RWPE2 (cell line): ENCODE results near the gene CBFA2T3.

Experiments
- ATAC-seq: fragments of 200-7000 bp; cut with Tn5 transposase; 3 replicates; pipeline ENCODE4 v1.9.1; 2021; ENCODE audit warnings: low read depth
- DNase-seq: peaks from one replicate; pipeline ENCODE4 v3.0.0-alpha.2; 2020; ENCODE audit warnings: low spot score
- H3K27ac ChIP-seq: fragments of 450-650 bp; 2 replicates; pipeline ENCODE4 v1.5.1; 2017; ENCODE audit warnings: mild to moderate bottlenecking; ENCODE audit not compliant: poor library complexity, severe bottlenecking
- H3K27me3 ChIP-seq: fragments of 250-450 bp; sonication (Bioruptor Pico); 2 replicates; pipeline ENCODE4 v1.5.1; 2021; ENCODE audit warnings: mild to moderate bottlenecking, moderate library complexity; ENCODE audit not compliant: insufficient read depth, poor library complexity, severe bottlenecking
- H3K36me3 ChIP-seq: fragments of 250-450 bp; sonication (Bioruptor Pico); 2 replicates; pipeline ENCODE4 v1.5.1; 2020; ENCODE audit warnings: low read depth, mild to moderate bottlenecking, moderate library complexity
- H3K4me1 ChIP-seq: fragments of 250-450 bp; sonication (Bioruptor Pico); 2 replicates; pipeline ENCODE4 v1.5.1; 2021; ENCODE audit warnings: mild to moderate bottlenecking, moderate library complexity; ENCODE audit not compliant: insufficient read depth, poor library complexity, severe bottlenecking
- H3K4me3 ChIP-seq: fragments of 250-450 bp; sonication (Bioruptor Pico); 2 replicates; pipeline ENCODE4 v1.5.1; 2021; ENCODE audit warnings: mild to moderate bottlenecking, moderate library complexity; ENCODE audit not compliant: severe bottlenecking
- H3K9me3 ChIP-seq: fragments of 250-450 bp; sonication (Bioruptor Pico); 2 replicates; pipeline ENCODE4 v1.5.1; 2021; ENCODE audit warnings: mild to moderate bottlenecking, moderate library complexity; ENCODE audit not compliant: severe bottlenecking
- TF ChIP-seq, protein P1 (sequence below): fragments of 450-650 bp; IDR thresholded peaks from one replicate; pipeline ENCODE4 v1.5.1; 2017; ENCODE audit warnings: mild to moderate bottlenecking, moderate library complexity; ENCODE audit not compliant: poor library complexity, severe bottlenecking

CBFA2T3 gene

DNA sequence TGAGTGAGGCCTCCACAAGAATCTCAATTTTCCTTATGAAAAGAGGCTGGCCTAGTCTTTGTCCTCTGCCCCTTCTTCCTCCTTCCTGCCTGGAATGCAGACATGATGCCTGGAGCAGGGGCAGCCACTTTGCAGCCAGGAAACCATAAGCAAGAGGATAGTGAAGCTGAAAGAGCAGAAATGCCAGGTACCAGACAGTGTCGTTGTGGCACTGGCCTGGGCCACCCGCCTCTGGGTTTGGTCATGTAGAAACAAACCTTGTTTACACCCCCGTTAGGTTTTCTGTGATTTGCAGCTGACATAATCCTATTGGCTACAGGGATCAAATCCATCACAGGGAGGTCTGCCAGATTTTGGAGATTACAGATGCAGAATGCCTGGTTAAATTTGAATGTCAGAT, 16.5 kb downstream of the CBFA2T3 start:
- no peak for DNase-seq
- no peaks in the 10 kb centered on the region for H3K4me1 ChIP-seq
- H3K27me3 ChIP-seq: peaks cover 17% of the 10 kb centered on the region
- no peak overlapping the region for H3K4me3 ChIP-seq
- no peaks in the 10 kb centered on the region for H3K9me3 ChIP-seq
- TF ChIP-seq, protein P1, sequence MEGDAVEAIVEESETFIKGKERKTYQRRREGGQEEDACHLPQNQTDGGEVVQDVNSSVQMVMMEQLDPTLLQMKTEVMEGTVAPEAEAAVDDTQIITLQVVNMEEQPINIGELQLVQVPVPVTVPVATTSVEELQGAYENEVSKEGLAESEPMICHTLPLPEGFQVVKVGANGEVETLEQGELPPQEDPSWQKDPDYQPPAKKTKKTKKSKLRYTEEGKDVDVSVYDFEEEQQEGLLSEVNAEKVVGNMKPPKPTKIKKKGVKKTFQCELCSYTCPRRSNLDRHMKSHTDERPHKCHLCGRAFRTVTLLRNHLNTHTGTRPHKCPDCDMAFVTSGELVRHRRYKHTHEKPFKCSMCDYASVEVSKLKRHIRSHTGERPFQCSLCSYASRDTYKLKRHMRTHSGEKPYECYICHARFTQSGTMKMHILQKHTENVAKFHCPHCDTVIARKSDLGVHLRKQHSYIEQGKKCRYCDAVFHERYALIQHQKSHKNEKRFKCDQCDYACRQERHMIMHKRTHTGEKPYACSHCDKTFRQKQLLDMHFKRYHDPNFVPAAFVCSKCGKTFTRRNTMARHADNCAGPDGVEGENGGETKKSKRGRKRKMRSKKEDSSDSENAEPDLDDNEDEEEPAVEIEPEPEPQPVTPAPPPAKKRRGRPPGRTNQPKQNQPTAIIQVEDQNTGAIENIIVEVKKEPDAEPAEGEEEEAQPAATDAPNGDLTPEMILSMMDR: no peak
- H3K27ac ChIP-seq: no peak overlapping the region
- no peaks in the 10 kb centered on the region for H3K36me3 ChIP-seq
- no peak for ATAC-seq

GRCh38 chr16:88959022-88959421, 18.0 kb downstream of the CBFA2T3 start:
- no peaks in the 10 kb centered on the region for H3K9me3 ChIP-seq
- no peaks in the 10 kb centered on the region for H3K36me3 ChIP-seq
- ATAC-seq: no peak
- H3K4me3 ChIP-seq: no peak overlapping the region
- H3K27me3 ChIP-seq: peaks cover 11% of the 10 kb centered on the region
- no peaks in the 10 kb centered on the region for H3K4me1 ChIP-seq
- DNase-seq: no peak
- H3K27ac ChIP-seq: no peak overlapping the region
- TF ChIP-seq, protein P1: no peak

- H3K27me3 ChIP-seq: peaks cover 8% of the 10 kb centered on the region
- no peak for ATAC-seq
- TF ChIP-seq, protein P1: no peak
- H3K4me3 ChIP-seq: no peak overlapping the region
- no peaks in the 10 kb centered on the region for H3K4me1 ChIP-seq
- DNase-seq: no peak
- H3K36me3 ChIP-seq: no peaks in the 10 kb centered on the region
- H3K27ac ChIP-seq: no peak overlapping the region
- H3K9me3 ChIP-seq: no peaks in the 10 kb centered on the region
Observed at GRCh38 chr16:88957887-88958577, 19.0 kb downstream of the CBFA2T3 start.

DNA sequence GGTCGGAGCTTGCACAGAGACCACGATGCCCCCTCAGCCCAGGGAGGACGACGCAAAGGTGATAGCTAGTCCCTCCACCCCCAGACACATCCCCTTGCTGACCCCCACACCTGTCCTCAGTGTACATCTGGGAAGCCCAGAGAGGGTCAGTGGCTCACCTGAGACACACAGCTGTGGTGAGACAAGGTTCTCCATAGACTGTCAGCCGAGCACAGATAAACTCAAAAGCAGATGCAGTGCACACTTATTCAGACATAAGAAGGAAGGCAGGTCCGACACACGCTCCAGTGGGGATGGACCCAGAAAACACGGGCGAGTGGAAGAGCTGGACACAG, 19.6 kb downstream of the CBFA2T3 start:
- ATAC-seq: no peak
- H3K27me3 ChIP-seq: peaks cover 5% of the 10 kb centered on the region

More for the DNA sequence above, 19.6 kb downstream of the CBFA2T3 start:
- Histone ChIP-seq H3K4me1 (no peaks in the 10 kb centered on the region), H3K4me3 (no peak overlapping the region), H3K27ac (no peak overlapping the region), H3K9me3 (no peaks in the 10 kb centered on the region), H3K36me3 (no peaks in the 10 kb centered on the region)
- TF ChIP-seq, protein P1: no peak
- DNase-seq: no peak
